ENCODE results near the gene DNAJB6.

DNAJB6 gene

GRCh38 chr7:157391036-157391710, 54.4 kb downstream of the DNAJB6 start:
- Histone ChIP-seq H3K27ac (no peak overlapping the region), H3K9me3 (no peaks in the 10 kb centered on the region), H3K27me3 (no peaks in the 10 kb centered on the region), H3K36me3 (peaks cover 6 to 37% (median 24%) of the 10 kb centered on the region in 3 donors), H3K4me3 (no peak overlapping the region), H3K4me1 (peaks cover 0 to 15% (median 7%) of the 10 kb centered on the region in 4 donors)
- no peak for TF ChIP-seq CTCF (IDR thresholded peaks at IDR 0.05)
- DNase-seq, result no peak
- intact Hi-C loops (cut with DNase I; ENCODE audit: low total_unique reads), result no loop called here

GRCh38 chr7:157392256-157393037, 55.6 kb downstream of the DNAJB6 start:
- H3K4me1 ChIP-seq, result peaks cover 0 to 20% (median 10%) of the 10 kb centered on the region in 4 donors

GRCh38 chr7:157394246-157395191, 57.7 kb downstream of the DNAJB6 start:
- Histone ChIP-seq H3K9me3 (no peaks in the 10 kb centered on the region), H3K27ac (no peak overlapping the region), H3K4me3 (no peak overlapping the region), H3K27me3 (no peaks in the 10 kb centered on the region), H3K4me1 (peaks cover 0 to 41% (median 22%) of the 10 kb centered on the region in 4 donors), H3K36me3 (peaks cover 0 to 45% (median 20%) of the 10 kb centered on the region in 3 donors)
- intact Hi-C loops (cut with DNase I; ENCODE audit: low total_unique reads), result no loop called here
- DNase-seq, result no peak
- no peak for TF ChIP-seq CTCF (IDR thresholded peaks at IDR 0.05)

More at GRCh38 chr7:157392256-157393037, 55.6 kb downstream of the DNAJB6 start:
- peaks cover 0 to 50% (median 24%) of the 10 kb centered on the region in 3 donors for H3K36me3 ChIP-seq
- TF ChIP-seq CTCF (IDR thresholded peaks at IDR 0.05), result no peak
- no peak overlapping the region for H3K27ac ChIP-seq
- H3K27me3 ChIP-seq, result no peaks in the 10 kb centered on the region
- no peaks in the 10 kb centered on the region for H3K9me3 ChIP-seq
- intact Hi-C loops (cut with DNase I; ENCODE audit: low total_unique reads), result no loop called here
- DNase-seq, result peak in 1 of 2 donors; percentile 2
- no peak overlapping the region for H3K4me3 ChIP-seq

GRCh38 chr7:157395206-157395605, 58.4 kb downstream of the DNAJB6 start:
- Histone ChIP-seq H3K27me3 (no peaks in the 10 kb centered on the region), H3K4me1 (peaks cover 0 to 48% (median 23%) of the 10 kb centered on the region in 4 donors), H3K9me3 (no peaks in the 10 kb centered on the region), H3K4me3 (no peak overlapping the region), H3K36me3 (peaks cover 0 to 44% (median 20%) of the 10 kb centered on the region in 3 donors), H3K27ac (no peak overlapping the region)
- TF ChIP-seq CTCF (IDR thresholded peaks at IDR 0.05), result no peak
- no peak for DNase-seq
- intact Hi-C loops (cut with DNase I; ENCODE audit: low total_unique reads), result no loop called here

- no peak overlapping the region for H3K4me3 ChIP-seq
- no peak for DNase-seq
- intact Hi-C loops (cut with DNase I; ENCODE audit: low total_unique reads), result no loop called here
- H3K4me1 ChIP-seq, result peaks cover 0 to 48% (median 23%) of the 10 kb centered on the region in 4 donors
- H3K9me3 ChIP-seq, result no peaks in the 10 kb centered on the region
- TF ChIP-seq CTCF (IDR thresholded peaks at IDR 0.05), result no peak
- no peaks in the 10 kb centered on the region for H3K27me3 ChIP-seq
- H3K36me3 ChIP-seq, result peaks cover 7 to 44% (median 20%) of the 10 kb centered on the region in 3 donors
- peak overlapping the region; percentile 64 to 67 for H3K27ac ChIP-seq
Measured at GRCh38 chr7:157396316-157397035, 59.7 kb downstream of the DNAJB6 start.

All from tibial artery (tissue), 4 donors.